Activated CD4-positive, alpha-beta T cell treated with anti-CD3 and anti-CD28 coated beads, Interleukin-2, amount 10 ng/mL, durations not matched to agents 7 days and 5 days (primary cell): ENCODE data around the gene ANKRD61. TPM values are rescaled to one million over a fixed set of nuclear protein-coding genes. Genes with fewer than 3 reads are reported as not detected.
"Not testable (repeated sequence)": the region's sequence is repeated elsewhere in the genome, so short reads cannot be mapped to it uniquely, and the experiment has no call there.

Source experiments
- CTCF ChIA-PET: fragments of 350-600 bp; sonication (Branson Sonifier 250); formaldehyde crosslinking; loops from one replicate; lab custom pipeline; 2021; ENCODE audit warnings: antibody characterized with exemption; lab: Charles Lee
- POLR2A ChIA-PET: fragments of 350-600 bp; sonication (Branson Sonifier 250); formaldehyde crosslinking; loops from one replicate; lab custom pipeline; 2021; ENCODE audit warnings: antibody characterized with exemption; lab: Charles Lee
- DNase-seq: peaks from one replicate; pipeline ENCODE4 v3.0.0-alpha.2; 2020
- H3K27ac Mint-ChIP-seq: one replicate; pipeline ENCODE4 v1.8.0; 2021; ENCODE audit warnings: mild to moderate bottlenecking, moderate library complexity, mixed read lengths
- H3K27me3 Mint-ChIP-seq: one replicate; pipeline ENCODE4 v1.8.0; 2021; ENCODE audit warnings: mixed read lengths
- H3K36me3 Mint-ChIP-seq: one replicate; pipeline ENCODE4 v1.8.0; 2021; ENCODE audit warnings: low read depth, mixed read lengths
- H3K4me1 Mint-ChIP-seq: one replicate; pipeline ENCODE4 v1.8.0; 2021; ENCODE audit warnings: mixed read lengths
- H3K4me3 Mint-ChIP-seq: one replicate; pipeline ENCODE4 v1.8.0; 2021; ENCODE audit warnings: mild to moderate bottlenecking, moderate library complexity, mixed read lengths
- H3K9me3 Mint-ChIP-seq: one replicate; pipeline ENCODE4 v1.8.0; 2021; ENCODE audit warnings: mixed read lengths
- total RNA-seq, 2 experiments: library from RNA; stranded (reverse); gene quantifications; one replicate each; pipeline ENCODE4 v1.2.3, GENCODE V29; 2021

The ANKRD61 gene
- total RNA-seq = under 1 TPM in 1 of 2 experiments, not detected in 1; 0.22 TPM

- Mint-ChIP-seq H3K9me3 (no peaks in the 10 kb centered on the region), H3K27ac (peak within 1 kb of the TSS; percentile 6), H3K4me1 (peaks cover 35% of the 10 kb centered on the region), H3K36me3 (peaks cover 58% of the 10 kb centered on the region), H3K4me3 (no peak within 1 kb of the TSS), H3K27me3 (no peaks in the 10 kb centered on the region)
- ChIA-PET POLR2A (no interaction called here), CTCF (interaction anchor here (1.0 kb wide), 1 partner anchor 25 kb away, joined by 5 read pairs; no protein-coding TSS in a partner anchor)
- no peak for DNase-seq
Measured at GRCh38 chr7:6030988-6031387, at the start of gene ANKRD61. Gene ANKRD61, plus strand, starts transcription at chr7:6031376. Its CDS starts 0 bp downstream, at chr7:6031376.

GRCh38 chr7:5987061-5987460 is 44.1 kb upstream of the ANKRD61 start:
- POLR2A ChIA-PET = not testable (repeated sequence)

GRCh38 chr7:5997210-5997808 is 33.9 kb upstream of the ANKRD61 start:
- Mint-ChIP-seq H3K27ac (peak overlapping the region; percentile 50), H3K36me3 (peaks cover 33% of the 10 kb centered on the region), H3K27me3 (no peaks in the 10 kb centered on the region), H3K4me1 (no peaks in the 10 kb centered on the region), H3K4me3 (no peak overlapping the region), H3K9me3 (no peaks in the 10 kb centered on the region)
- ChIA-PET CTCF (interaction anchor here (0.6 to 1.3 kb wide), 13 partner anchors 9 to 342 kb away, joined by 3 to 5 read pairs (median 3); no protein-coding TSS in a partner anchor), POLR2A (no interaction called here)
- DNase-seq = peak; percentile 60

More at GRCh38 chr7:5987061-5987460, 44.1 kb upstream of the ANKRD61 start:
- H3K4me1 Mint-ChIP-seq, H3K4me3 Mint-ChIP-seq, CTCF ChIA-PET, DNase-seq, H3K9me3 Mint-ChIP-seq, H3K27ac Mint-ChIP-seq, H3K27me3 Mint-ChIP-seq: not testable (repeated sequence)
- H3K36me3 Mint-ChIP-seq = peaks cover 21% of the 10 kb centered on the region

GRCh38 chr7:6007386-6007785 is 23.8 kb upstream of the ANKRD61 start:
- ChIA-PET CTCF (interaction anchor here (0.9 to 1.3 kb wide), 2 partner anchors 10 to 14 kb away, joined by 3 to 4 read pairs; no protein-coding TSS in a partner anchor), POLR2A (no interaction called here)
- no peaks in the 10 kb centered on the region for H3K9me3 Mint-ChIP-seq
- H3K36me3 Mint-ChIP-seq = peaks cover 12% of the 10 kb centered on the region
- peak overlapping the region; percentile 38 for H3K27ac Mint-ChIP-seq
- H3K27me3 Mint-ChIP-seq = no peaks in the 10 kb centered on the region
- H3K4me3 Mint-ChIP-seq = peak overlapping the region; percentile 87
- H3K4me1 Mint-ChIP-seq = peaks cover 31% of the 10 kb centered on the region
- no peak for DNase-seq

GRCh38 chr7:6007835-6008590 is 23.2 kb upstream of the ANKRD61 start:
- H3K36me3 Mint-ChIP-seq = peaks cover 14% of the 10 kb centered on the region
- peak overlapping the region; percentile 54 for H3K27ac Mint-ChIP-seq
- peak overlapping the region; percentile 87 for H3K4me3 Mint-ChIP-seq
- H3K4me1 Mint-ChIP-seq = peaks cover 35% of the 10 kb centered on the region
- H3K9me3 Mint-ChIP-seq, H3K27me3 Mint-ChIP-seq, POLR2A ChIA-PET, DNase-seq: not testable (repeated sequence)
- CTCF ChIA-PET = interaction anchor here (0.9 to 2.0 kb wide), 4 partner anchors 11 to 291 kb away, joined by 3 to 8 read pairs (median 4); no protein-coding TSS in a partner anchor

- Mint-ChIP-seq H3K27me3 (no peaks in the 10 kb centered on the region), H3K27ac (peak within 1 kb of the TSS; percentile 96), H3K36me3 (peaks cover 12% of the 10 kb centered on the region), H3K9me3 (no peaks in the 10 kb centered on the region), H3K4me3 (peak within 1 kb of the TSS; percentile 87), H3K4me1 (peaks cover 37% of the 10 kb centered on the region)
- POLR2A ChIA-PET = no interaction called here
- CTCF ChIA-PET = interaction anchor here (0.9 to 2.0 kb wide), 4 partner anchors 12 to 290 kb away, joined by 3 to 8 read pairs (median 4); no protein-coding TSS in a partner anchor
- DNase-seq = peak; percentile 99
Measured at GRCh38 chr7:6008668-6009611, 22.2 kb upstream of the ANKRD61 start, which contains the start of the genes AIMP2 and PMS2. Gene AIMP2, plus strand, starts transcription at chr7:6009272. Its CDS starts 92 bp downstream, at chr7:6009364. Gene PMS2, minus strand, starts transcription at chr7:6009049. Its CDS starts 30 bp downstream, at chr7:6009019.

GRCh38 chr7:6010370-6010769 is 20.8 kb upstream of the ANKRD61 start:
- Mint-ChIP-seq H3K4me1 (peaks cover 42% of the 10 kb centered on the region), H3K4me3 (peak overlapping the region; percentile 87), H3K27ac (peak overlapping the region; percentile 94), H3K36me3 (peaks cover 15% of the 10 kb centered on the region)
- H3K27me3 Mint-ChIP-seq, H3K9me3 Mint-ChIP-seq, CTCF ChIA-PET, POLR2A ChIA-PET, DNase-seq: not testable (repeated sequence)

GRCh38 chr7:6011541-6011940 is 19.6 kb upstream of the ANKRD61 start:
- H3K9me3 Mint-ChIP-seq = no peaks in the 10 kb centered on the region
- POLR2A ChIA-PET = no interaction called here
- peaks cover 40% of the 10 kb centered on the region for H3K4me1 Mint-ChIP-seq
- no peak overlapping the region for H3K4me3 Mint-ChIP-seq
- peaks cover 23% of the 10 kb centered on the region for H3K36me3 Mint-ChIP-seq
- H3K27me3 Mint-ChIP-seq = no peaks in the 10 kb centered on the region
- H3K27ac Mint-ChIP-seq = no peak overlapping the region
- CTCF ChIA-PET = interaction anchor here (1.0 kb wide), 2 partner anchors 21 to 22 kb away, joined by 3 to 5 read pairs; no protein-coding TSS in a partner anchor
- DNase-seq = no peak

- Mint-ChIP-seq H3K27me3 (no peaks in the 10 kb centered on the region), H3K36me3 (peaks cover 29% of the 10 kb centered on the region), H3K4me3 (no peak overlapping the region), H3K27ac (no peak overlapping the region), H3K4me1 (peaks cover 33% of the 10 kb centered on the region), H3K9me3 (no peaks in the 10 kb centered on the region)
- POLR2A ChIA-PET = no interaction called here
- DNase-seq = no peak
- CTCF ChIA-PET = interaction anchor here (0.6 to 1.0 kb wide), 3 partner anchors 12 to 23 kb away, joined by 3 to 5 read pairs (median 3); no protein-coding TSS in a partner anchor
Measured at GRCh38 chr7:6012355-6013104, 18.6 kb upstream of the ANKRD61 start.

- peak overlapping the region; percentile 63 for H3K27ac Mint-ChIP-seq
- POLR2A ChIA-PET = interaction anchor here (1.0 kb wide), 1 partner anchor 10 kb away, joined by 3 read pairs; no protein-coding TSS in a partner anchor
- no peaks in the 10 kb centered on the region for H3K27me3 Mint-ChIP-seq
- peaks cover 46% of the 10 kb centered on the region for H3K36me3 Mint-ChIP-seq
- peaks cover 23% of the 10 kb centered on the region for H3K4me1 Mint-ChIP-seq
- no peak for DNase-seq
- H3K9me3 Mint-ChIP-seq = no peaks in the 10 kb centered on the region
- no peak overlapping the region for H3K4me3 Mint-ChIP-seq
- CTCF ChIA-PET = interaction anchor here (0.9 to 1.0 kb wide), 3 partner anchors 8 to 12 kb away, joined by 3 read pairs; no protein-coding TSS in a partner anchor
Measured at GRCh38 chr7:6015917-6016652, 15.1 kb upstream of the ANKRD61 start.

- no peak overlapping the region for H3K4me3 Mint-ChIP-seq
- ChIA-PET CTCF (no interaction called here), POLR2A (no interaction called here)
- H3K27ac Mint-ChIP-seq = no peak overlapping the region
- H3K9me3 Mint-ChIP-seq = no peaks in the 10 kb centered on the region
- peaks cover 18% of the 10 kb centered on the region for H3K4me1 Mint-ChIP-seq
- no peak for DNase-seq
- no peaks in the 10 kb centered on the region for H3K27me3 Mint-ChIP-seq
- H3K36me3 Mint-ChIP-seq = peaks cover 47% of the 10 kb centered on the region
Measured at GRCh38 chr7:6016653-6016966, 14.6 kb upstream of the ANKRD61 start.
